Stimulated activated CD4-positive, alpha-beta T cell treated with anti-CD3 and anti-CD28 coated beads, Interleukin-1b, Interleukin-23, amount 100 ng/mL, for 4 hours (primary cell): ENCODE data around the gene GRID2.

Experiments used
- DNase-seq, 2 donors: peaks; one replicate each; pipeline ENCODE4 v3.0.0-alpha.2; 2020; ENCODE audit warnings: low read depth in 2 of 2

The GRID2 gene

DNA sequence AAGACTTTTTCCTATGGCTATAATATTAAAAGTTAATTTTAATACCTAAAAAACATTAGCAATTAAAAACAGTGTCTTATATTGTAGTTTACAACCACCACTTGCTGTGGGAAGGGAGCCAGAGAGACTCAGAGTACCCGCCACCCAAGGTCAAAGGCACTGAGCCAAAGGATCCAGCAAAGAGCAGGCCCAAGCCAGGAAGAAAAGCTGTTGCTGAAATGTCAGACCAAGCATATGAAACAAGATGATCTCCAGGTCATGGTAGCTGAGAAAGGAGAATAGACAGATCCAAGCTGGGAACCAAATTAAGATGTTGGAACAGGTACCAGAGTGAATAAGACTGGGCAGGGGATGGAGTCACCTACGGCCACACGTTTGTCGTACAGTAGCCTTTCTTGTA is 1506.0 kb downstream of the GRID2 start:
- no peak for DNase-seq

DNA sequence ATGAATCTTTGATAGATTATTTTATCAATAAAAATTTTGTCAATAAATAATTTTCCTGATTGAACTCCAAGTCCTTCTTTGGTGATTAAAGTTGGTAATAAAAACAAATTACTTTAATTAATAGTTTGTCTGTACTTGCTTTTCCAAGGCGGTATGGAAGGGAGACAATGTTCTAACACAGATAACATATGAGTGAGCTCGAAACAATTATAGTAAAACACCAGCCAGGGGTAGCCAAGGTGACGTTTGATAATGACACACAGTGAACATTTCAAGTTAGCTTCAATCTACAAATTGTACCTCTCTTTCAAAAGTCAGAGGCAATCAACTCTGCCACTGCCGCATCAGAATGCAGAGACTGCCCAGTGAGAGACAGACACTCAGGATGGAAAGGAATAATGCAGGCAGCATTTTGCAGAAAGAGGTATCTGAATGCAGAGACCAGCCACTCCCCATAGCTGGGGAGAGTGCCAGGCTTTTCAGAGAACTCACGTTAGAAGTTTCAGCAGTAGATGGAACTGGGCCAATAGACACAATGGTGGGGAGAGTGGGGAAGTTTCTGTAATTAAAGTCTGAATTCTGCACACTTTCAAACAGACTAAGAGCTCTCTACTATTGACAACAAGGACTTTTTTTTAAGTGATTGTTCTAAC is 1506.7 kb downstream of the GRID2 start:
- no peak for DNase-seq

DNA sequence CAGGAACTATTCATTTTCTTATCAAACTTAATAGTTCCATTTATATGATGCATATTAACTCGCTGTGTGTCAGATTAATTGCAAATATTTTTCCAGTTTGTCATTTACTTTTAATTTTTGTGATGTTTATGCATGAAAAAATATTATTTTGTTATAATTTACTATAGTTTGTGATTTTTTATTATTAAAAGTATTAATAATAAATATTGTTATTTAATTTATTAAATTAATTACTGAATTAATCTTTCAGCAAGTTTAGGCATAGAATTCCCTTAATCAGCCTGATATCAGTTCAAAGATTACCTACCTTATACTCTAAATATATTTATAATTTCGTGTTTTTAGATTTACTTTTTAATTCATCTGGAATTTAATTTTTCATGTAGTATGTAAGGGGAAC is 1509.3 kb downstream of the GRID2 start:
- no peak for DNase-seq

DNA sequence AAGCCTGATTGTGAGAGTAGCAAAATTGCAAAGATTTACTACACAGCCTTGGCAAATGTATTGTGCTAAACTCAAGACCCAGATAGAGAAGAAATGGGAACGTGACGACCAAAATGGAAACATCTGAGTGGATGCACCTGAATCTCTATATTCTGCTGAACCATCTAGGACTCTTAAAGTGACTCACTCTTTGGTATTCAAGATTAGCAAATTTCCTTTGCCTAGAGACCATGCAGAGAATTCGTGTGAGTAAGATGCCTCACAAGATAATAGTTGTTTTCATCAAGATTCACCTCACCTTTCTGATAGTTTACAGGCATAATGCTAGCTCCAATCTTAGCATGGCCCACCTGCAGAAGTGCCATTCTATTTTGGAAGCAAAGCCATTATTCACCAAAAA is 1510.4 kb downstream of the GRID2 start:
- no peak for DNase-seq

DNA sequence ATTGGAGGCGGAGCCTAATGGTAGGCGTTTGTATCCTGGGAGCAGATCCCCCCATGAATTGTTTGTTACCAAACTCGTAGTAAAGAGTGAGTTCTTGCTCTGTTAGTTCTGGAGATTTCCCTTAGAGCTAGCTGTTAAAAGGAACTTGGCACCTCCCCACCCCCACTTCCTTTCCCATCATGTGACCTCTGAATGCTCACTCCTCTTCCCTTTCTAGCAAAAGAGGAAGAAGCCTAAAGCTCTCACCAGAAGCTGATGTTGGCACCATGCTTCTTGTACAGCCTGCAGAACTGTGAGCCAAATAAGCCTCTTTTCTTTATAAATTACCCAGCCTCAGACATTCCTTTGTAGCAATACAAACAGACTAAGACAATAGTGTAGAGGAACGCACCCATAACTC is 1511.0 kb downstream of the GRID2 start:
- DNase-seq = no peak
